Stimulated activated CD8-positive, alpha-beta memory T cell treated with anti-CD3 and anti-CD28 coated beads, Interleukin-7, amount 100 ng/mL, for 1 hour (primary cell): Measurements from ENCODE around the gene SDF4.
A peak's percentile ranks its signal among the peaks of the same experiment; 100 is the strongest.
"Not testable (repeated sequence)": the region's sequence is repeated elsewhere in the genome, so short reads cannot be mapped to it uniquely, and the experiment has no call there.

Source experiments
- DNase-seq, 2 donors: peaks; one replicate each; pipeline ENCODE4 v3.0.0-alpha.2; 2020; ENCODE audit warnings: low read depth in 2 of 2

The SDF4 gene

GRCh38 chr1:1178794-1179331 lies 52.9 kb downstream of the SDF4 start:
- DNase-seq, result no peak

GRCh38 chr1:1177452-1178206 lies 54.2 kb downstream of the SDF4 start:
- DNase-seq, result no peak

- DNase-seq, result no peak
Measured at GRCh38 chr1:1176931-1177330, 54.9 kb downstream of the SDF4 start.

- not testable (repeated sequence) for DNase-seq
Measured at GRCh38 chr1:1176063-1176761, 55.6 kb downstream of the SDF4 start.

GRCh38 chr1:1175221-1176062 lies 56.4 kb downstream of the SDF4 start:
- DNase-seq, result no peak

GRCh38 chr1:1173793-1174415 lies 57.9 kb downstream of the SDF4 start, which contains the start of gene TTLL10:
TSS of gene TTLL10 (plus strand) at chr1:1173880. CDS start at chr1:1179216, 5,336 bp downstream.
- DNase-seq, result peak in 1 of 2 donors; percentile 17

GRCh38 chr1:1173061-1173792 lies 58.6 kb downstream of the SDF4 start:
- no peak for DNase-seq

GRCh38 chr1:1171546-1172340 lies 60.1 kb downstream of the SDF4 start:
- DNase-seq, result no peak

GRCh38 chr1:1171161-1171545 lies 60.6 kb downstream of the SDF4 start:
- DNase-seq, result no peak

GRCh38 chr1:1170215-1171091 lies 61.3 kb downstream of the SDF4 start:
- no peak for DNase-seq

GRCh38 chr1:1169429-1170214 lies 62.2 kb downstream of the SDF4 start:
- no peak for DNase-seq

GRCh38 chr1:1168451-1169411 lies 63.1 kb downstream of the SDF4 start:
- no peak for DNase-seq

GRCh38 chr1:1167841-1168450 lies 63.9 kb downstream of the SDF4 start:
- no peak for DNase-seq

- DNase-seq, result no peak
Measured at GRCh38 chr1:1167398-1167821, 64.4 kb downstream of the SDF4 start.
